H1 (cell line): ENCODE measurements around the gene PDE6B. TPM values are rescaled to one million over a fixed set of nuclear protein-coding genes. Genes with fewer than 3 reads are reported as not detected.
A peak's percentile ranks its signal among the peaks of the same experiment; 100 is the strongest.

ENCODE experiments used
- CTCF ChIA-PET: fragments of 300-600 bp; sonication (Branson Sonifier 250); formaldehyde crosslinking; loops from one replicate; lab custom pipeline; 2021; ENCODE audit not compliant: partially characterized antibody; lab: Charles Lee
- POLR2A ChIA-PET: fragments of 300-600 bp; sonication (Branson Sonifier 250); formaldehyde crosslinking; loops from one replicate; lab custom pipeline; 2021; ENCODE audit warnings: inconsistent platforms; ENCODE audit not compliant: partially characterized antibody; lab: Charles Lee
- DNase-seq, 2 experiments: peaks; one replicate each; pipeline versions ENCODE4 v3.0.0 to v3.0.0-alpha.2; 2010 to 2022; ENCODE audit warnings: low spot score in 2 of 2, low read depth in 1 of 2, mixed read lengths in 1 of 2
- FAIRE-seq: peaks from 2 replicates; lab custom pipeline; 2011; peaks lifted over from hg19 to GRCh38; lab: Jason Lieb, UNC
- H2AFZ ChIP-seq: 2 replicates; pipeline ENCODE4 v1.8.1; 2012; ENCODE audit warnings: low read length, inconsistent platforms
- H2AK5ac ChIP-seq: 2 replicates; pipeline ENCODE4 v1.6.1; 2013; ENCODE audit warnings: low read depth, low read length
- H2BK120ac ChIP-seq: replicated peaks from 2 replicates; pipeline ENCODE3; 2013; ENCODE audit warnings: low read depth, low read length, inconsistent platforms
- H2BK12ac ChIP-seq: 2 replicates; pipeline ENCODE4 v1.6.1; 2013; ENCODE audit warnings: low read depth, low read length
- H2BK15ac ChIP-seq: 2 replicates; pipeline ENCODE4 v1.6.1; 2013; ENCODE audit warnings: low read length
- H2BK20ac ChIP-seq: 2 replicates; pipeline ENCODE4 v1.6.1; 2013; ENCODE audit warnings: low read length
- H2BK5ac ChIP-seq: 2 replicates; pipeline ENCODE4 v1.6.1; 2013; ENCODE audit warnings: low read depth, low read length
- H3K14ac ChIP-seq: 2 replicates; pipeline ENCODE4 v1.6.1; 2013; ENCODE audit warnings: inconsistent platforms; ENCODE audit not compliant: insufficient read length
- H3K18ac ChIP-seq: 2 replicates; pipeline ENCODE4 v1.6.1; 2013; ENCODE audit warnings: low read length; ENCODE audit errors: extremely low read depth
- H3K23ac ChIP-seq: 2 replicates; pipeline ENCODE4 v1.6.1; 2013; ENCODE audit warnings: inconsistent platforms; ENCODE audit not compliant: insufficient read length
- H3K23me2 ChIP-seq: 2 replicates; pipeline ENCODE4 v1.6.1; 2013; ENCODE audit warnings: low read depth, low read length
- H3K27ac ChIP-seq: 2 replicates; pipeline ENCODE4 v1.6.1; 2011; ENCODE audit warnings: low read depth, low read length, inconsistent platforms
- H3K27me3 ChIP-seq, 4 experiments: replicated peaks in 1 of 4; 1 replicate in 1 of 4; 2 replicates in 3 of 4; pipeline versions ENCODE4 v1.6.1 to v1.8.1; 2011 to 2013; ENCODE audit warnings: low read length in 3 of 4, mild to moderate bottlenecking in 3 of 4, inconsistent platforms in 2 of 4, mixed read lengths in 2 of 4, moderate library complexity in 1 of 4; ENCODE audit not compliant: control insufficient read depth in 3 of 4, insufficient read depth in 3 of 4; ENCODE audit errors: extremely low read depth in 1 of 4
- H3K36me3 ChIP-seq, 4 experiments: 2 replicates each; pipeline versions ENCODE4 v1.6.1 to v1.8.1; 2011 to 2013; ENCODE audit warnings: mild to moderate bottlenecking in 4 of 4, low read length in 3 of 4, moderate library complexity in 2 of 4, control low read depth in 1 of 4, inconsistent platforms in 1 of 4; ENCODE audit not compliant: insufficient read depth in 4 of 4, control insufficient read depth in 2 of 4
- H3K4ac ChIP-seq: replicated peaks from 2 replicates; pipeline ENCODE3; 2013; ENCODE audit warnings: low read length, low read depth, mixed read lengths, inconsistent platforms; ENCODE audit not compliant: insufficient read length
- H3K4me1 ChIP-seq, 4 experiments: replicated peaks in 1 of 4; 1 replicate in 1 of 4; 2 replicates in 3 of 4; pipeline versions ENCODE4 v1.6.1 to v1.8.1; 2011 to 2013; ENCODE audit warnings: low read length in 3 of 4, inconsistent platforms in 2 of 4, mixed read lengths in 1 of 4; ENCODE audit not compliant: insufficient read depth in 4 of 4, control insufficient read depth in 3 of 4
- H3K4me2 ChIP-seq, 2 experiments: 2 replicates each; pipeline versions ENCODE4 v1.6.1 to v1.8.1; 2011 to 2013; ENCODE audit warnings: low read depth in 2 of 2, low read length in 2 of 2, control low read depth in 1 of 2, inconsistent platforms in 1 of 2, mild to moderate bottlenecking in 1 of 2; ENCODE audit not compliant: insufficient read depth in 1 of 2
- H3K4me3 ChIP-seq, 4 experiments: fragments of 200-600, 300-600 bp in 1 of 4; sonication (generic), shearing (Covaris generic), sonication (Bioruptor Twin) in 1 of 4; 2 replicates each; pipeline versions ENCODE4 v1.5.1 to v1.8.1; 2011 to 2016; ENCODE audit warnings: low read length in 4 of 4, low read depth in 3 of 4, control low read depth in 2 of 4, inconsistent platforms in 2 of 4, mild to moderate bottlenecking in 2 of 4, mixed read lengths in 1 of 4, moderate library complexity in 1 of 4; ENCODE audit not compliant: insufficient read depth in 2 of 4; ENCODE audit errors: extremely low read depth in 1 of 4
- H3K56ac ChIP-seq: replicated peaks from 2 replicates; pipeline ENCODE3; 2013; ENCODE audit warnings: low read depth, mild to moderate bottlenecking, mixed read lengths, low read length, inconsistent platforms; ENCODE audit not compliant: insufficient read length
- H3K79me1 ChIP-seq: 2 replicates; pipeline ENCODE4 v1.6.1; 2013; ENCODE audit warnings: low read depth, low read length, control low read depth
- H3K79me2 ChIP-seq, 2 experiments: 2 replicates each; pipeline versions ENCODE4 v1.6.1 to v1.8.1; 2012 to 2013; ENCODE audit warnings: low read length in 2 of 2, mild to moderate bottlenecking in 2 of 2, inconsistent platforms in 1 of 2; ENCODE audit not compliant: insufficient read depth in 2 of 2, control insufficient read depth in 1 of 2
- H3K9ac ChIP-seq, 4 experiments: replicated peaks in 1 of 4; 1 replicate in 1 of 4; 2 replicates in 3 of 4; pipeline versions ENCODE4 v1.6.1 to v1.8.1; 2011 to 2013; ENCODE audit warnings: low read depth in 3 of 4, low read length in 3 of 4, control low read depth in 2 of 4, mild to moderate bottlenecking in 2 of 4, moderate library complexity in 2 of 4, inconsistent platforms in 1 of 4; ENCODE audit errors: extremely low read depth in 1 of 4
- H3K9me3 ChIP-seq, 2 experiments: 2 replicates each; pipeline versions ENCODE4 v1.6.1 to v1.8.1; 2012 to 2013; ENCODE audit warnings: mild to moderate bottlenecking in 2 of 2, moderate library complexity in 2 of 2, control low read depth in 1 of 2, inconsistent platforms in 1 of 2, low read depth in 1 of 2, low read length in 1 of 2, mixed read lengths in 1 of 2; ENCODE audit not compliant: insufficient read depth in 2 of 2
- H4K20me1 ChIP-seq, 2 experiments: replicated peaks in 1 of 2; 2 replicates each; pipeline versions ENCODE3 to v1.8.1; 2011 to 2013; ENCODE audit warnings: inconsistent platforms in 2 of 2, low read length in 2 of 2, mild to moderate bottlenecking in 1 of 2; ENCODE audit not compliant: insufficient read depth in 2 of 2, control insufficient read depth in 1 of 2
- H4K5ac ChIP-seq: 2 replicates; pipeline ENCODE4 v1.6.1; 2013; ENCODE audit warnings: low read length, low read depth, mixed read lengths, inconsistent platforms; ENCODE audit not compliant: insufficient read length
- H4K8ac ChIP-seq: 2 replicates; pipeline ENCODE4 v1.8.0; 2013; ENCODE audit warnings: mild to moderate bottlenecking, moderate library complexity, low read length, inconsistent platforms; ENCODE audit not compliant: insufficient read depth; ENCODE audit errors: extremely low read depth
- H4K91ac ChIP-seq: replicated peaks from 2 replicates; pipeline ENCODE3; 2013; ENCODE audit warnings: low read length, mixed read lengths, inconsistent platforms; ENCODE audit not compliant: insufficient read length
- BACH1 ChIP-seq: IDR thresholded peaks from 2 replicates; pipeline ENCODE4 v1.6.1; 2012; ENCODE audit warnings: low read length, improper control_type of control experiment
- BCL11A ChIP-seq, 2 experiments: IDR thresholded peaks; one replicate each; pipeline ENCODE4 v1.6.1; 2011; ENCODE audit warnings: low read depth in 2 of 2, low read length in 2 of 2, mild to moderate bottlenecking in 2 of 2
- CBX8 ChIP-seq: fragments of 300-800, 300-1000 bp; sonication (generic); IDR thresholded peaks from 2 replicates; pipeline ENCODE4 v1.7.1; 2016; ENCODE audit warnings: low read depth, low read length, borderline replicate concordance
- CEBPB ChIP-seq: IDR thresholded peaks from 2 replicates; pipeline ENCODE4 v1.6.1; 2012; ENCODE audit warnings: low read depth, low read length
- CHD1 ChIP-seq: IDR thresholded peaks from 2 replicates; pipeline ENCODE4 v1.6.1; 2012; ENCODE audit warnings: low read depth, low read length, improper control_type of control experiment
- EGR1 ChIP-seq: IDR thresholded peaks from 2 replicates; pipeline ENCODE4 v1.6.1; 2011; ENCODE audit warnings: low read depth, low read length, borderline replicate concordance
- EZH2 ChIP-seq: fragments of 200-600 bp; sonication (generic); IDR thresholded peaks from 2 replicates; pipeline ENCODE4 v1.7.1; 2012; ENCODE audit warnings: low read depth, mild to moderate bottlenecking, moderate library complexity, low read length, inconsistent platforms; ENCODE audit not compliant: severe bottlenecking
- FOSL1 ChIP-seq: IDR thresholded peaks from 2 replicates; pipeline ENCODE4 v1.6.1; 2011; ENCODE audit warnings: mild to moderate bottlenecking, low read depth, low read length, moderate library complexity; ENCODE audit not compliant: insufficient read depth
- KDM1A ChIP-seq: fragments of 200-600, 300-600 bp; sonication (generic); IDR thresholded peaks from 2 replicates; pipeline ENCODE4 v1.7.1; 2016; ENCODE audit warnings: mild to moderate bottlenecking, low read length, borderline replicate concordance
- KDM4A ChIP-seq: IDR thresholded peaks from one replicate; pipeline ENCODE4 v1.7.1; 2012; ENCODE audit warnings: low read depth, mild to moderate bottlenecking, moderate library complexity, low read length, inconsistent platforms; ENCODE audit not compliant: severe bottlenecking
- MAFK ChIP-seq: IDR thresholded peaks from 2 replicates; pipeline ENCODE4 v1.6.1; 2012; ENCODE audit warnings: low read depth, mild to moderate bottlenecking, improper control_type of control experiment, low read length
- POU5F1 ChIP-seq: IDR thresholded peaks from 2 replicates; pipeline ENCODE4 v1.6.1; 2011; ENCODE audit warnings: low read depth, mild to moderate bottlenecking, low read length, moderate library complexity
- RXRA ChIP-seq: IDR thresholded peaks from 2 replicates; pipeline ENCODE4 v1.6.1; 2011; ENCODE audit warnings: low read depth, mild to moderate bottlenecking, low read length, moderate library complexity; ENCODE audit not compliant: insufficient read depth
- SUZ12 ChIP-seq: fragments of 200-600 bp; sonication (generic); IDR thresholded peaks from 2 replicates; pipeline ENCODE4 v1.6.1; 2012; ENCODE audit warnings: mild to moderate bottlenecking, inconsistent platforms, low read length, moderate library complexity, mixed read lengths
- ZNF274 ChIP-seq: IDR thresholded peaks from 2 replicates; pipeline ENCODE4 v1.7.0; 2012; ENCODE audit warnings: low read length, borderline replicate concordance; ENCODE audit errors: extremely low read depth
- WGBS, 2 experiments: shearing (Covaris generic) in 1 of 2; methylation state at CpG; one replicate each; pipeline versions ENCODE4 v1.1.6 to v1.1.7; 2013 to 2015; ENCODE audit warnings: low lambda C conversion rate in 2 of 2, mixed read lengths in 2 of 2, inconsistent platforms in 1 of 2, low coverage in 1 of 2, missing lambda C conversion rate in 1 of 2; ENCODE audit not compliant: insufficient replicate concordance in 2 of 2, insufficient coverage in 1 of 2, insufficient read length in 1 of 2; ENCODE audit errors: extremely low coverage in 1 of 2, missing lambda C conversion rate in 1 of 2; 5-methylcytosine and 5-hydroxymethylcytosine counted together
- polyA plus RNA-seq, 7 experiments: library from polyadenylated mRNA; depleted of rRNA in 3 of 7; stranded (reverse) in 5 of 7; unstranded in 2 of 7; fragments of >200 nt in 5 of 7; fragments of 200-250 nt in 2 of 7; gene quantifications; 1 replicate in 5 of 7; 2 replicates in 1 of 7; 4 replicates in 1 of 7; pipeline versions ENCODE4 v1.2.1 to v1.2.3, GENCODE V29; 2011 to 2013; ENCODE audit warnings: missing spikeins in 2 of 7, mixed read lengths in 2 of 7
- total RNA-seq: library from RNA; stranded (reverse); fragmentation: NEBNext Ultra II Directional; extraction: Animal tissue kit (Norgen Biotek cat#: 25700); gene quantifications from 2 replicates; pipeline ENCODE4 v1.2.1, GENCODE V29; 2021

PDE6B gene
- total and polyA plus RNA-seq, 2 of the 8 experiments (the other 6 are each of a cell fraction or from before 2014, with no cell fraction given): 4.1 to 8.4 TPM

DNA sequence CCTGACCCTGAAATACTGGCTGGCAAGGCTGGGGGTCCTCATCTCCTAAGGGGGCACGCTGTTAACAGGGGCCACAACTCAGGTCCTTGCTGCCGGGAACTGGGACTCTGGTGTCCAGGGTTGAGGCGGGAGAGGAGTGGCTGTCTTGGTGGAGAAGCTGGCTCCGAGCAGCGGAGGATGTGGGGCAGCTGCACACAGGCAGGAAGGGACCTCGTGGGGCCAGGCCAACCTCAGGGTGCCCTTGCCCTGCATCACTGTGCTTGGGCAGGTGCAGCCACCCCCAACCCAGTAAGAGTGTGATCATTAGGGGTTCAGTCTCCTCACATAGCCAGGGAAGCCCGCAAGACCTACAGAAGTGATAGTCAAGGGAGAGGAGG, 12.6 kb upstream of the PDE6B start:
- no peak overlapping the region for H2AK5ac ChIP-seq
- H3K56ac ChIP-seq: no peak overlapping the region
- no peak overlapping the region for H3K9ac ChIP-seq
- H3K79me1 ChIP-seq: peaks cover 6% of the 10 kb centered on the region
- no peak for TF ChIP-seq KDM1A
- no peak for TF ChIP-seq BACH1
- TF ChIP-seq KDM4A: no peak
- TF ChIP-seq FOSL1: no peak
- no peak for TF ChIP-seq CBX8
- no peak for TF ChIP-seq BCL11A (IDR thresholded peaks at IDR 0.05; ENCODE audit: low read depth in 2 of 2, low read length in 2 of 2)
- no peak for TF ChIP-seq CHD1
- no peak for TF ChIP-seq MAFK
- TF ChIP-seq EZH2: no peak
- TF ChIP-seq CEBPB: no peak
- no peak for TF ChIP-seq ZNF274
- TF ChIP-seq POU5F1: no peak
- TF ChIP-seq EGR1: no peak
- no peak for TF ChIP-seq SUZ12
- TF ChIP-seq RXRA: no peak
- WGBS, 2 experiments: 94% methylated on average over 7 of the region's 7 CpGs; no CpG with 5 or more reads in 1 of the 2 experiments
- H2BK20ac ChIP-seq: no peak overlapping the region
- ChIA-PET CTCF (interaction anchor here (0.9 to 2.5 kb wide), 3 partner anchors 10 to 12 kb away, joined by 4 to 8 read pairs (median 8); partner anchors contain the start of gene PDE6B), POLR2A (no interaction called here)
- H3K23me2 ChIP-seq: no peaks in the 10 kb centered on the region
- H3K18ac ChIP-seq: no peak overlapping the region
- peaks cover 0 to 4% of the 10 kb centered on the region in 2 experiments; a peak in 1 of 4 replicates for H3K9me3 ChIP-seq
- H2BK12ac ChIP-seq: no peak overlapping the region
- no peak overlapping the region for H3K4ac ChIP-seq
- no peaks in the 10 kb centered on the region; a peak in 1 of 7 replicates for H3K4me1 ChIP-seq
- no peak overlapping the region for H2AFZ ChIP-seq
- H3K27me3 ChIP-seq: peaks cover 0 to 3% (median 2%) of the 10 kb centered on the region in 4 experiments; a peak in 3 of 7 replicates
- peak overlapping the region; percentile 83; the same call in 1 of the 2 replicates for H4K8ac ChIP-seq
- H2BK120ac ChIP-seq: no peak overlapping the region
- DNase-seq (no peak), FAIRE-seq (no peak)
- no peaks in the 10 kb centered on the region for H4K20me1 ChIP-seq
- H3K36me3 ChIP-seq: no peaks in the 10 kb centered on the region
- no peak overlapping the region for H3K23ac ChIP-seq
- H3K27ac ChIP-seq: no peak overlapping the region
- H3K14ac ChIP-seq: no peak overlapping the region
- no peaks in the 10 kb centered on the region for H3K79me2 ChIP-seq
- no peak overlapping the region for H2BK5ac ChIP-seq
- H4K91ac ChIP-seq: no peak overlapping the region
- no peak overlapping the region for H2BK15ac ChIP-seq
- no peak overlapping the region for H4K5ac ChIP-seq
- H3K4me3 ChIP-seq: no peak overlapping the region
- H3K4me2 ChIP-seq: no peak overlapping the region
